ENCODE measurements around the gene ATXN7L2. TPM values are rescaled to one million over a fixed set of nuclear protein-coding genes. Genes with fewer than 3 reads are reported as not detected.

ATXN7L2 gene
- total and polyA plus RNA-seq, 2 of the 8 experiments (the other 6 are each of a cell fraction or from before 2014, with no cell fraction given), result 8.1 to 9.3 TPM

- no peak overlapping the region for H3K23ac ChIP-seq (ENCODE audit: insufficient read length)
- DNase-seq (ENCODE audit: low read depth in 1 of 2, low spot score in 2 of 2) (peak in 1 of 2 experiments; percentile 97), FAIRE-seq (no peak)
- H3K9me3 ChIP-seq (ENCODE audit: insufficient read depth in 2 of 2, low read depth in 1 of 2, low read length in 1 of 2), result no peaks in the 10 kb centered on the region
- H3K23me2 ChIP-seq (ENCODE audit: low read depth, low read length), result no peaks in the 10 kb centered on the region; the same call in 1 of the 2 replicates
- no peak overlapping the region for H2AK5ac ChIP-seq (ENCODE audit: low read depth, low read length)
- H3K4me3 ChIP-seq (ENCODE audit: extremely low read depth in 1 of 4, insufficient read depth in 2 of 4, low read depth in 3 of 4, low read length in 4 of 4), result peak overlapping the region in 2 of 4 experiments; percentile 10 to 40; a peak in 1 of 8 replicates
- no peaks in the 10 kb centered on the region for H3K79me2 ChIP-seq (ENCODE audit: control insufficient read depth in 1 of 2, insufficient read depth in 2 of 2, low read length in 2 of 2)
- H4K8ac ChIP-seq (ENCODE audit: extremely low read depth, insufficient read depth, low read length), result no peak overlapping the region; the same call in 1 of the 2 replicates
- H2BK20ac ChIP-seq (ENCODE audit: low read length), result no peak overlapping the region
- H4K91ac ChIP-seq (replicated peaks; ENCODE audit: insufficient read length, low read length), result peak overlapping the region; percentile 77
- no peaks in the 10 kb centered on the region for H4K20me1 ChIP-seq (replicated peaks in 1 of 2; ENCODE audit: control insufficient read depth in 1 of 2, insufficient read depth in 2 of 2, low read length in 2 of 2)
- peak overlapping the region in 1 of 2 experiments; percentile 56; a peak in 1 of 4 replicates for H3K4me2 ChIP-seq (ENCODE audit: insufficient read depth in 1 of 2, low read depth in 2 of 2, low read length in 2 of 2)
- H3K36me3 ChIP-seq (ENCODE audit: control insufficient read depth in 2 of 4, insufficient read depth in 4 of 4, low read length in 3 of 4), result no peaks in the 10 kb centered on the region
- no peak overlapping the region; the same call in 1 of the 2 replicates for H2BK15ac ChIP-seq (ENCODE audit: low read length)
- no peak overlapping the region for H3K56ac ChIP-seq (replicated peaks; ENCODE audit: insufficient read length, low read depth, low read length)
- H3K27ac ChIP-seq (ENCODE audit: low read depth, low read length), result no peak overlapping the region
- H2BK5ac ChIP-seq (ENCODE audit: low read depth, low read length), result no peak overlapping the region
- no peak overlapping the region for H4K5ac ChIP-seq (ENCODE audit: insufficient read length, low read depth, low read length)
- ChIA-PET POLR2A (ENCODE audit: partially characterized antibody) (interaction anchor here (0.7 to 2.8 kb wide), 12 partner anchors 8 to 292 kb away, joined by 3 to 20 read pairs (median 5); partner anchors contain the start of genes AMIGO1, ATXN7L2, CYB561D1 and GNAI3), CTCF (ENCODE audit: partially characterized antibody) (interaction anchor here (0.6 to 26.3 kb wide), 77 partner anchors 10 to 482 kb away, joined by 3 to 1755 read pairs (median 4); partner anchors contain the start of genes AMIGO1, ATXN7L2, CYB561D1 and GPR61)
- H3K9ac ChIP-seq (replicated peaks in 1 of 4; ENCODE audit: extremely low read depth in 1 of 4, low read depth in 3 of 4, low read length in 3 of 4), result no peak overlapping the region; a peak in 1 of 7 replicates
- peaks cover 0 to 3% (median 1%) of the 10 kb centered on the region in 4 experiments; a peak in 4 of 7 replicates for H3K4me1 ChIP-seq (replicated peaks in 1 of 4; ENCODE audit: control insufficient read depth in 3 of 4, insufficient read depth in 4 of 4, low read length in 3 of 4)
- H2AFZ ChIP-seq (ENCODE audit: low read length), result peak overlapping the region; percentile 80
- H3K14ac ChIP-seq (ENCODE audit: insufficient read length), result no peak overlapping the region
- H2BK12ac ChIP-seq (ENCODE audit: low read depth, low read length), result no peak overlapping the region
- H2BK120ac ChIP-seq (replicated peaks; ENCODE audit: low read depth, low read length), result no peak overlapping the region
- peak overlapping the region; percentile 87 for H3K4ac ChIP-seq (replicated peaks; ENCODE audit: insufficient read length, low read depth, low read length)
- no peak overlapping the region for H3K18ac ChIP-seq (ENCODE audit: extremely low read depth, low read length)
- no peaks in the 10 kb centered on the region for H3K79me1 ChIP-seq (ENCODE audit: low read depth, low read length)
- 33% methylated on average over 12 of the region's 12 CpGs; no CpG with 5 or more reads in 1 of the 2 experiments for WGBS, 2 experiments (ENCODE audit: extremely low coverage in 1 of 2, insufficient coverage in 1 of 2, insufficient read length in 1 of 2, insufficient replicate concordance in 2 of 2, low coverage in 1 of 2, low lambda C conversion rate in 2 of 2, missing lambda C conversion rate in 1 of 2)
- no peaks in the 10 kb centered on the region for H3K27me3 ChIP-seq (replicated peaks in 1 of 4; ENCODE audit: control insufficient read depth in 3 of 4, extremely low read depth in 1 of 4, insufficient read depth in 3 of 4, low read length in 3 of 4)
- TF ChIP-seq KDM4A (IDR thresholded peaks at IDR 0.05; ENCODE audit: low read depth, low read length, severe bottlenecking), result peak; percentile 25
- TF ChIP-seq CBX8 (IDR thresholded peaks at IDR 0.05; ENCODE audit: borderline replicate concordance, low read depth, low read length), result no peak
- TF ChIP-seq ATF3 (IDR thresholded peaks at IDR 0.05; ENCODE audit: insufficient read depth, low read depth, low read length), result no peak
- no peak for TF ChIP-seq RBBP5 (IDR thresholded peaks at IDR 0.05; ENCODE audit: borderline replicate concordance, low read depth, low read length)
- TF ChIP-seq CTBP2 (IDR thresholded peaks at IDR 0.05; ENCODE audit: borderline replicate concordance, insufficient read depth, insufficient read length, low read length), result no peak
- TF ChIP-seq NRF1 (IDR thresholded peaks at IDR 0.05; ENCODE audit: low read depth, low read length), result no peak
- TF ChIP-seq CTCF (IDR thresholded peaks at IDR 0.05; ENCODE audit: control extremely low read depth in 1 of 3, insufficient read depth in 1 of 3, low read depth in 1 of 3, low read length in 3 of 3), result peak; percentile 92 to 98 (median 96)
These were observed 48.8 kb downstream of the ATXN7L2 start for GRCh38 chr1:109532365-109533136.
